ENCODE results near the gene LGI1.

LGI1 gene
- 0 reads per million in 2 donors for total RNA-seq

GRCh38 chr10:93757801-93758507, at the start of gene LGI1:
LGI1 (plus strand) TSS chr10:93757936; CDS start chr10:93758145, 209 bp downstream.
- no peak for DNase-seq

GRCh38 chr10:93710333-93710909, 47.3 kb upstream of the LGI1 start:
- DNase-seq: no peak

- DNase-seq: no peak
Observed at GRCh38 chr10:93711891-93712290, 45.8 kb upstream of the LGI1 start.

- DNase-seq: no peak
Observed at GRCh38 chr10:93712593-93712992, 45.1 kb upstream of the LGI1 start.

GRCh38 chr10:93715345-93715744, 42.4 kb upstream of the LGI1 start:
- no peak for DNase-seq

GRCh38 chr10:93716766-93717165, 41.0 kb upstream of the LGI1 start:
- DNase-seq: no peak

- no peak for DNase-seq
Observed at GRCh38 chr10:93718937-93719725, 38.6 kb upstream of the LGI1 start.

GRCh38 chr10:93719901-93720300, 37.8 kb upstream of the LGI1 start:
- no peak for DNase-seq

GRCh38 chr10:93722550-93722949, 35.2 kb upstream of the LGI1 start:
- no peak for DNase-seq

GRCh38 chr10:93723153-93723552, 34.6 kb upstream of the LGI1 start:
- no peak for DNase-seq

GRCh38 chr10:93726024-93726423, 31.7 kb upstream of the LGI1 start:
- no peak for DNase-seq

- no peak for DNase-seq
Observed at GRCh38 chr10:93741367-93741766, 16.4 kb upstream of the LGI1 start.

GRCh38 chr10:93742633-93743349, 14.9 kb upstream of the LGI1 start:
- no peak for DNase-seq

- no peak for DNase-seq
Observed at GRCh38 chr10:93745408-93746065, 12.2 kb upstream of the LGI1 start.

- DNase-seq: no peak
Observed at GRCh38 chr10:93746844-93747284, 10.9 kb upstream of the LGI1 start.

GRCh38 chr10:93749218-93749799, 8.4 kb upstream of the LGI1 start:
- DNase-seq: no peak

- no peak for DNase-seq
Observed at GRCh38 chr10:93751124-93751523, 6.6 kb upstream of the LGI1 start.

- DNase-seq: no peak
Observed at GRCh38 chr10:93751832-93752231, 5.9 kb upstream of the LGI1 start.

- no peak for DNase-seq
Observed at GRCh38 chr10:93752761-93753160, 5.0 kb upstream of the LGI1 start.

- no peak for DNase-seq
Observed at GRCh38 chr10:93753621-93754250, 4.0 kb upstream of the LGI1 start.

- no peak for DNase-seq
Observed at GRCh38 chr10:93754761-93755160, 3.0 kb upstream of the LGI1 start.
